Fibroblast of lung (primary cell): ENCODE results near the gene PDE4D. TPM values are rescaled to one million over a fixed set of nuclear protein-coding genes. Genes with fewer than 3 reads are reported as not detected.
A peak's percentile ranks its signal among the peaks of the same experiment; 100 is the strongest.

Experiments used
- DNase-seq, 2 donors: peaks; one replicate each; pipeline versions ENCODE4 v3.0.0 to v3.0.0-alpha.2; 2010; ENCODE audit warnings: low read depth in 2 of 2
- H2AFZ ChIP-seq: 2 replicates; pipeline ENCODE4 v1.5.1; 2012; ENCODE audit warnings: low read length, control low read depth, inconsistent platforms
- H3K27ac ChIP-seq: 2 replicates; pipeline ENCODE4 v1.5.1; 2011; ENCODE audit warnings: low read length, control low read depth; ENCODE audit not compliant: insufficient read depth
- H3K27me3 ChIP-seq: 2 replicates; pipeline ENCODE4 v1.5.1; 2011; ENCODE audit warnings: mild to moderate bottlenecking, low read length; ENCODE audit not compliant: control insufficient read depth, insufficient read depth
- H3K36me3 ChIP-seq: 2 replicates; pipeline ENCODE4 v1.5.1; 2011; ENCODE audit warnings: low read length; ENCODE audit not compliant: control insufficient read depth, insufficient read depth
- H3K4me1 ChIP-seq: 2 replicates; pipeline ENCODE4 v1.5.1; 2011; ENCODE audit warnings: low read length; ENCODE audit not compliant: control insufficient read depth, insufficient read depth; ENCODE audit errors: extremely low read depth
- H3K4me2 ChIP-seq: 2 replicates; pipeline ENCODE4 v1.5.1; 2011; ENCODE audit warnings: low read length, control low read depth; ENCODE audit not compliant: insufficient read depth; ENCODE audit errors: extremely low read depth
- H3K4me3 ChIP-seq, 4 experiments: fragments of 200-600 bp in 1 of 4; sonication (generic) in 1 of 4; replicated peaks in 1 of 4; 2 replicates each; pipeline ENCODE4 v1.5.1; 2011 to 2016; ENCODE audit warnings: low read length in 4 of 4, low read depth in 3 of 4, mild to moderate bottlenecking in 3 of 4, control low read depth in 2 of 4, inconsistent platforms in 1 of 4, mixed read lengths in 1 of 4; ENCODE audit not compliant: insufficient read depth in 1 of 4; ENCODE audit errors: control extremely low read depth in 1 of 4
- H3K79me2 ChIP-seq: 2 replicates; pipeline ENCODE4 v1.5.1; 2012; ENCODE audit warnings: mild to moderate bottlenecking, low read length, inconsistent platforms; ENCODE audit not compliant: control insufficient read depth, insufficient read depth
- H3K9ac ChIP-seq: 2 replicates; pipeline ENCODE4 v1.5.1; 2011; ENCODE audit warnings: mild to moderate bottlenecking, low read length, control low read depth; ENCODE audit not compliant: insufficient read depth
- H3K9me3 ChIP-seq: 2 replicates; pipeline ENCODE4 v1.5.1; 2012; ENCODE audit warnings: low read depth, low read length; ENCODE audit not compliant: control insufficient read depth, insufficient read depth
- H4K20me1 ChIP-seq: 2 replicates; pipeline ENCODE4 v1.5.1; 2011; ENCODE audit warnings: low read length; ENCODE audit not compliant: control insufficient read depth, insufficient read depth; ENCODE audit errors: extremely low read depth
- CTCF ChIP-seq, 2 donors: IDR thresholded peaks in 1 of 2; conservative IDR thresholded peaks in 1 of 2; 1 replicate in 1 of 2; 2 replicates in 1 of 2; pipeline ENCODE4 v1.5.1; 2011 to 2012; ENCODE audit warnings: low read length in 2 of 2, control low read depth in 1 of 2, inconsistent platforms in 1 of 2, low read depth in 1 of 2, mild to moderate bottlenecking in 1 of 2
- EZH2 ChIP-seq: IDR thresholded peaks from 2 replicates; pipeline ENCODE4 v1.5.1; 2012; ENCODE audit warnings: low read length, control low read depth, mild to moderate bottlenecking; ENCODE audit errors: missing control alignments
- polyA plus RNA-seq, 2 donors: library from polyadenylated mRNA; depleted of rRNA in 1 of 2; stranded (reverse) in 1 of 2; unstranded in 1 of 2; fragments of >200 nt; gene quantifications; 2 replicates each; pipeline ENCODE4 v1.2.1, GENCODE V29; 2011 to 2012; ENCODE audit warnings: missing spikeins in 1 of 2
- total RNA-seq: library from RNA; depleted of rRNA; stranded (reverse); fragments of >200 nt; gene quantifications from 2 replicates; pipeline ENCODE4 v1.2.1, GENCODE V29; 2014

PDE4D gene
- total and polyA plus RNA-seq, 2 donors (not counting 1 experiment from before 2014, with no cell fraction given): 2.1 to 8.3 TPM

DNA sequence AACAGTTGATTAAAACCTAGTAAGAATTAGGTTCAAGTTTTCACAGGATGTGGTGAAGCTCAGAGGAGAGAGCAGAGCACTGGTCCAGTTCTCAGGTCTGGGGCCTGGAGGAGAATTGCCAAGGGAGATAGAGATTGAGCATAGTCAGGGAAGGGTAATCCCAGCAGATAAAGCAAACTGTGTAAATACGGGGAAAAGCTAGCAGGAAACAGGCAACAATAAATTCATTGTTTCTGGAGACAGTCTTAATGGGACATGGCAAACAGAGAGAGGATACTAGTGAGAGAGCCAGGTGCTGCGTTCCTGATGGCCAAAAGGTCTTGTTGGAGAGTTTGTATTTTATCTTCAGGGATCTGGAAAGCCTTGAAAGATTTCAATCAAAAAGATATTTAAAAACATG is 333.0 kb downstream of the PDE4D start:
- Histone ChIP-seq H3K36me3 (no peaks in the 10 kb centered on the region), H3K9ac (no peak overlapping the region), H3K27ac (no peak overlapping the region), H3K27me3 (no peaks in the 10 kb centered on the region), H2AFZ (no peak overlapping the region), H3K79me2 (no peaks in the 10 kb centered on the region), H3K4me2 (no peak overlapping the region), H3K9me3 (no peaks in the 10 kb centered on the region), H3K4me3 (no peak overlapping the region), H4K20me1 (no peaks in the 10 kb centered on the region), H3K4me1 (no peaks in the 10 kb centered on the region)
- TF ChIP-seq CTCF (conservative IDR thresholded peaks at IDR 0.05 in 1 of 2, IDR thresholded peaks at IDR 0.05 in 1 of 2; ENCODE audit: low read depth in 1 of 2, low read length in 2 of 2): no peak
- no peak for TF ChIP-seq EZH2
- no peak for DNase-seq

GRCh38 chr5:59559847-59560246 is 333.7 kb downstream of the PDE4D start:
- no peak overlapping the region for H3K9ac ChIP-seq
- no peaks in the 10 kb centered on the region for H3K4me1 ChIP-seq
- H3K27ac ChIP-seq: no peak overlapping the region
- no peak overlapping the region for H2AFZ ChIP-seq
- no peak for TF ChIP-seq EZH2
- TF ChIP-seq CTCF (conservative IDR thresholded peaks at IDR 0.05 in 1 of 2, IDR thresholded peaks at IDR 0.05 in 1 of 2; ENCODE audit: low read depth in 1 of 2, low read length in 2 of 2): no peak
- H3K27me3 ChIP-seq: no peaks in the 10 kb centered on the region
- no peak for DNase-seq
- H3K9me3 ChIP-seq: no peaks in the 10 kb centered on the region
- no peak overlapping the region for H3K4me2 ChIP-seq
- H4K20me1 ChIP-seq: no peaks in the 10 kb centered on the region
- H3K79me2 ChIP-seq: no peaks in the 10 kb centered on the region
- no peaks in the 10 kb centered on the region for H3K36me3 ChIP-seq
- H3K4me3 ChIP-seq: no peak overlapping the region

DNA sequence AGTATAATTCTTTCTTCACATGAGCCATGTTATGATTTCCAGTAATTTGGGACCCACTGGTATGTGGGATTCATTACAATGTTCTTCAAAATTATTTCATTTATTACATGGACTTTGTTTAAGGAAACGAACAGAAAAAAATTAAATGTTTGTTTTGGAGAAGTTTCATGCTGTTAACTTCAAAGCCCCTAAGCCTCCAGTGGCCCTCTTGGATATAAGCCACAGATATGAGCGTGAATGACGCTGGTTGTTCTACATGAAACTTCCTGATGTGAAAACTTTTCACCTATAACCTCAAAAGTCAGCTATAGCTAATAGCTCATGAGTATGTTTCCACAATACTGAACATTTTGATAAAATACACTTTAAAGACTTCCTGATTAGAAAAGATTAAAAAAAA is 334.2 kb downstream of the PDE4D start:
- H3K4me3 ChIP-seq: no peak overlapping the region
- no peak overlapping the region for H3K4me2 ChIP-seq
- no peak overlapping the region for H3K27ac ChIP-seq

More for the DNA sequence above, 334.2 kb downstream of the PDE4D start:
- H3K9ac ChIP-seq: no peak overlapping the region
- H2AFZ ChIP-seq: no peak overlapping the region
- H3K9me3 ChIP-seq: no peaks in the 10 kb centered on the region
- H3K79me2 ChIP-seq: no peaks in the 10 kb centered on the region
- no peaks in the 10 kb centered on the region for H4K20me1 ChIP-seq
- TF ChIP-seq EZH2: no peak
- TF ChIP-seq CTCF (conservative IDR thresholded peaks at IDR 0.05 in 1 of 2, IDR thresholded peaks at IDR 0.05 in 1 of 2; ENCODE audit: low read depth in 1 of 2, low read length in 2 of 2): no peak
- no peaks in the 10 kb centered on the region for H3K36me3 ChIP-seq
- peak in 1 of 2 donors; percentile 24 for DNase-seq
- no peaks in the 10 kb centered on the region for H3K4me1 ChIP-seq
- H3K27me3 ChIP-seq: no peaks in the 10 kb centered on the region
